HL-60/S4 treated with retinoic acid at 250 ng/mL for 4 days and 3 days (cell line): ENCODE measurements around the gene USF3.

Source experiments
- in situ Hi-C: fragments of 300-500 bp; cut with MboI; formaldehyde crosslinking; loops from 2 replicates; pipeline ENCODE4 v1.7.0; 2022; ENCODE audit warnings: low sequenced_read_pairs

USF3 gene

DNA sequence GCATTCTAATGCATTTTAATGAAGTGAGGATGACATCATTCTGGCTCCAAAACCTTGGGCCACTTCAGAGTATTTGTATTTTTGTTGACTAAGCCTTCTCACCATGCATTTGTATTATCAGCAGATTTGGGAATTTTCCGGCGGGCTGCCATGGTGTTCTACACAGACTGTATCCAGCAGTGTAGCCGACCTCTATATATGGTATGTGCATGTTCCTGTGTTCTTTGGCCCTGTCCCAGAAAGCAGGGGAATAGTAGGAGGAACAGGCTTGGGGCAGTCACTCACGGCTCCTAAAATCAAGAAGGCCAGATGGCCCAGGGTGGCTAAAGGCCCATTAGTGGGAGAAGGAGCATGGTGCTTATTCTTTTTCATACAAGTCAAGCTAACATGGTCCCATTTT is 80.5 kb downstream of the USF3 start:
- in situ Hi-C loops = no loop called here

DNA sequence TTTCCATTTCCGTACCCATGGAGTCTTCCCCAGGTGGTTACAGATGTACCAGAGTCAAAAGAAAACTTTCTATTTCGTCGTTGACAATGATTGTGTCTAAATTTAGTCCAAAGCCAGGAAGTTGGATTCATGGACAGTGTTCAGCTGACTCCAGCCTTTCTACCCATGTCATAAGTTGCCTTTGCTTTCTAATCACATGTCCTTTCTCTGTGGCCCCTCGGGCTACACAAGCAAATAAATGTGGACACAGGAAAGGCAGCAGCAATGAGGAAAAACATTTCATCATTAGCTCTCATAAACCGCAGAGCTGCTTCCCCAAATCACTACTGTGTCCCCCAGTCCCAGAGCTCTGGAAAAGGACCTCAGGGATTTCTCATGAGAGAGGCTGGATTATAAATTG is 82.0 kb downstream of the USF3 start:
- in situ Hi-C loops = no loop called here

DNA sequence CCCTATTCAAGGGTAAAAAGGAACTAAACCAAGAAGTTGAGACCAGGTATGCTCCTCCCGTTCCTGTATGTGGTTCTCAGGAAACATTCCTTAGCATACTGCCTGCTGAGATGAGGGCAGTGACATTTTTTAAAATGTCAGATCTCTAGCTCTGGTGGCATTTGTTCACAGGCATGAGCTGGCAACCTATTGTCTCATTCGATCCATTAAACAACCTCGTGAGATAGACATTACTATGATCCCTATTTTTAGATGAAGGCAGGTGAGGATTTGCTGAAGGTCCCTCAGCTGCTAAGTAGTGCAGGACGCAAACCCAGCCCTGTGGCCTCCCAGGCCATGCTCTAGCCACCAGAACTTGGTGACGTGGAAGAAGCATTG is 89.2 kb downstream of the USF3 start:
- in situ Hi-C loops = no loop called here

GRCh38 chr3:113606539-113607218 is 89.8 kb downstream of the USF3 start:
- in situ Hi-C loops = no loop called here

GRCh38 chr3:113602836-113603235 is 93.6 kb downstream of the USF3 start:
- in situ Hi-C loops = no loop called here

DNA sequence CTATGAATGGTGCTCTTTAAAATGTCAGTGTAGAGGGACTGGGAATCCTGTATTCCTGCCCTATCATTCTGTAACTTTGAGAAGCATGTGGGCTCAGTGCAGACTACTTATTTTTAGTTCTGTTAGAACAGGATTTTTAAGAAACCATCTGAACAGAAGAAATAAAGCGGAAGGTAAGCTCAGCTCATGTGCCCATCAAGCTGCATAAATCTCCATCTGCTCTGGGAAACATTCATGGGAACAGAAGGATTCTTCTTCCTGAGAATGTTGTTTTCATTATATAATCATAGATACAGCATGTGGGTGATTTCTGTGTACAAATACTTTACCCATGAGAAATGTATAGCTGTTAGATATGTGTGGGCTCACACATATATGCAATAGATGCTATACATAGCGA is 94.2 kb downstream of the USF3 start:
- in situ Hi-C loops = no loop called here

- in situ Hi-C loops = no loop called here
These were observed 95.2 kb downstream of the USF3 start for GRCh38 chr3:113601240-113601639.

DNA sequence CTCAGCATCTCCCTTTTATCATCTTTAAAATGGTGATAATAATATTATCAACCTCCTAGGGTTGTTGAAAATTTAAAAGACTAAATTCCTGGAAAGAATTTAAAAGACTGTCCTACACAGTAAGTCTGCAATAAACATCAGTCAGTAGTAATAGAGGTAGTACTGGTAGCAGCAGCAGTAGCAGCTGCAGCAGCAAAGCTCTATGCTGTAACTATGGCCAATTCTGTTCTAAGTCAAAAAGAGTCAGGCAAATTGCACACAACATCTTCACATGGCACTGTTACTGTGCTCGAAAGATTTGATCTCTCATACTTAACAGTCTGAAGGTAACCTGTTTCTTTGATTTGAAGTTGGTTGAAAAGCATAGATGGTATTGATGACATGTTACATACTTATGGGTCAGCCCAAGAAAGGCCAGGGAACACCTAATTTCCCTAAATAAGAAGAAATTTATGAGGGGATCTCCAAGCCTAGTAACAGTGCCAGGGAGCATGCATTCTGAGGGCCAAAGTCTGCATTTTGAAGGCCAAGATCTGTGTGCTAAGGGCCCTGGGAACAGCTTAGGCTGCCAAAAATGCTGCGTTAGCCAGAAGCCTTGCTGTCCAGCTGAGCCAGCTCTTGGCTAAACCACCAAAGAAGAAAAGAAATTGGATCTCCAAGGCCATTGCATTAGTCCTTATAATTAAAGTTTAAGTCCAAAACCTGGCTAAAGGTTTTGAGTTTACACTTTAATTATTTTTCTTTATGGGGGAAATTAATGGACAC is 95.8 kb downstream of the USF3 start:
- in situ Hi-C loops = no loop called here
